Uterus (tissue), 2 donors: ENCODE results near the gene NXN.

ENCODE experiments used
- CTCF ChIP-seq, 4 experiments: fragments of 200-600 bp in 2 of 4; fragments of 450-650 bp in 2 of 4; sonication (generic) in 2 of 4; IDR thresholded peaks; one replicate each; pipeline ENCODE4 v1.5.1; 2016 to 2019; ENCODE audit warnings: antibody characterized with exemption in 4 of 4, mild to moderate bottlenecking in 2 of 4, moderate library complexity in 1 of 4
- POLR2A ChIP-seq, 2 donors: fragments of 450-650 bp; IDR thresholded peaks; one replicate each; pipeline ENCODE4 v1.6.1; 2016; ENCODE audit warnings: antibody characterized with exemption in 2 of 2, mild to moderate bottlenecking in 1 of 2, moderate library complexity in 1 of 2

GRCh38 chr17:753418-753817 is 226.2 kb downstream of the NXN start:
- TF ChIP-seq POLR2A (IDR thresholded peaks at IDR 0.05) (no peak), CTCF (IDR thresholded peaks at IDR 0.05) (no peak)
